Measurements from ENCODE around the gene MAGEB4. TPM values are rescaled to one million over a fixed set of nuclear protein-coding genes. Genes with fewer than 3 reads are reported as not detected.

The MAGEB4 gene
- polyA plus RNA-seq, 1 donor (not counting 4 experiments of a cell fraction or from before 2014, with no cell fraction given), result not detected

DNA sequence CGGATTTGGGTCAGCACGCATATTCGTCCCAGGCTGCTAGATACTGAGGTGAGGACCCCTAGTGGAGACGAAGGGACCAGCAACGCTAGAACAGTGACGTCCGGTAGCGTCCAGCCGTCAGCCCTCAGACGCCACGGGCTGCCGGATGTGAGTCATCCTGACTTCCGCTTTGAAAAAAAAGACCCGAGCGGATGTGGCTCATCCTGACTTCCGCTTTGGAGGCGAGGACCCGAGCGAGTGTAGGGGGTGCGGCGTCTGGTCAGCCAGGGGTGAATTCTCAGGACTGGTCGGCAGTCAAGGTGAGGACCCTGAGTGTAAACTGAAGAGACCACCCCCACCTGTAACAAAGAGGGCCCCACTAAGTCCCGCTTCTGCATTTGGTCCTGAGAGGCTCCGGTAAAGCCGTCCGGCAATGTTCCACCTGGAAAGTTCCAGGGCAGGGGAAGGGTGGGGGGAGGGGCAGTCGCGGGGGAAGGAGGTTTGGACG, 26.4 kb upstream of the MAGEB4 start, which contains the start of gene MAGEB2:
TSS of gene MAGEB2 (plus strand) at position 207 of the 487 bp plus-strand sequence. CDS start 3,018 bp downstream, outside the sequence.
- FAIRE-seq (no peak), DNase-seq (ENCODE audit: low read depth, low spot score) (no peak)
- Histone ChIP-seq H3K27ac (ENCODE audit: control insufficient read depth, insufficient read depth, low read length) (no peak within 1 kb of the TSS), H3K4me3 (ENCODE audit: control insufficient read depth in 2 of 3, extremely low read depth in 1 of 3, insufficient read depth in 2 of 3, low read depth in 1 of 3, low read length in 3 of 3) (no peak within 1 kb of the TSS), H3K27me3 (ENCODE audit: control insufficient read depth, extremely low read depth, insufficient read depth, low read length) (no peaks in the 10 kb centered on the region), H3K4me2 (ENCODE audit: control insufficient read depth, extremely low read depth, insufficient read depth, low read depth, low read length) (no peak within 1 kb of the TSS), H3K9ac (ENCODE audit: control insufficient read depth, extremely low read depth, insufficient read depth, low read length) (no peak within 1 kb of the TSS), H3K9me3 (ENCODE audit: control insufficient read depth, low read depth, low read length) (peaks cover 2% of the 10 kb centered on the region), H2AFZ (ENCODE audit: control insufficient read depth, low read length) (no peak within 1 kb of the TSS), H3K36me3 (ENCODE audit: control insufficient read depth in 2 of 2, extremely low read depth in 1 of 2, insufficient read depth in 2 of 2, low read length in 2 of 2) (no peaks in the 10 kb centered on the region), H3K9me1 (ENCODE audit: control insufficient read depth, extremely low read depth, insufficient read depth, low read length) (no peaks in the 10 kb centered on the region), H3K79me2 (ENCODE audit: control insufficient read depth, insufficient read depth, low read length) (no peaks in the 10 kb centered on the region), H3K4me1 (ENCODE audit: control insufficient read depth, extremely low read depth, insufficient read depth, low read length) (no peaks in the 10 kb centered on the region), H4K20me1 (ENCODE audit: control insufficient read depth, extremely low read depth, insufficient read depth, low read length) (no peaks in the 10 kb centered on the region)
- no peak for TF ChIP-seq EZH2 (IDR thresholded peaks at IDR 0.05; ENCODE audit: low read length)
- TF ChIP-seq, protein P1, sequence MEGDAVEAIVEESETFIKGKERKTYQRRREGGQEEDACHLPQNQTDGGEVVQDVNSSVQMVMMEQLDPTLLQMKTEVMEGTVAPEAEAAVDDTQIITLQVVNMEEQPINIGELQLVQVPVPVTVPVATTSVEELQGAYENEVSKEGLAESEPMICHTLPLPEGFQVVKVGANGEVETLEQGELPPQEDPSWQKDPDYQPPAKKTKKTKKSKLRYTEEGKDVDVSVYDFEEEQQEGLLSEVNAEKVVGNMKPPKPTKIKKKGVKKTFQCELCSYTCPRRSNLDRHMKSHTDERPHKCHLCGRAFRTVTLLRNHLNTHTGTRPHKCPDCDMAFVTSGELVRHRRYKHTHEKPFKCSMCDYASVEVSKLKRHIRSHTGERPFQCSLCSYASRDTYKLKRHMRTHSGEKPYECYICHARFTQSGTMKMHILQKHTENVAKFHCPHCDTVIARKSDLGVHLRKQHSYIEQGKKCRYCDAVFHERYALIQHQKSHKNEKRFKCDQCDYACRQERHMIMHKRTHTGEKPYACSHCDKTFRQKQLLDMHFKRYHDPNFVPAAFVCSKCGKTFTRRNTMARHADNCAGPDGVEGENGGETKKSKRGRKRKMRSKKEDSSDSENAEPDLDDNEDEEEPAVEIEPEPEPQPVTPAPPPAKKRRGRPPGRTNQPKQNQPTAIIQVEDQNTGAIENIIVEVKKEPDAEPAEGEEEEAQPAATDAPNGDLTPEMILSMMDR (optimal IDR thresholded peaks at IDR 0.05 in 1 of 3, IDR thresholded peaks at IDR 0.05 in 1 of 3, conservative IDR thresholded peaks at IDR 0.05 in 1 of 3; ENCODE audit: extremely low read depth in 1 of 3, insufficient read depth in 2 of 3, low read length in 3 of 3), result no peak
- dilution Hi-C loops (cut with MboI; ENCODE audit: extremely low pct_ligation_motif_present, low sequenced_read_pairs), result no loop called here

DNA sequence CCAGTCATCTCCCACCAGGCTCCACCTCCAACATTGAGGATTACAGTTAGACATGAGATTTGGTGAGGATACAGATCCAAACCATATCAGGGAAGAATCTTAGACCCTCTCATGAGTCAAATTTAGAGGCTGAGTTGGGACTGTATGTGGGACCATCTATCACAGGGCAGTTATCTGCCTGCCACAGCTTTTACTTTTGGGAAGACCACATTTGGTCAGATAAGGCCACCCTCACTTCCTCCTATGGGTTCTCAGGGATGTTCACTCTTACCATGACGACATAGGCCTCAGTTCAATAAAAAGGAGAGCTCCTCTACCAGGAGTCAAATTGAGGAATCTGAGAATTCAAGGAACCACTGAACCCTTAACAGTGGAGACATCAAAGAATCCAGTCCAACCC, 24.3 kb upstream of the MAGEB4 start:
- Histone ChIP-seq H3K36me3 (ENCODE audit: control insufficient read depth in 2 of 2, extremely low read depth in 1 of 2, insufficient read depth in 2 of 2, low read length in 2 of 2) (no peaks in the 10 kb centered on the region), H3K9ac (ENCODE audit: control insufficient read depth, extremely low read depth, insufficient read depth, low read length) (no peak overlapping the region), H3K4me3 (ENCODE audit: control insufficient read depth in 2 of 3, extremely low read depth in 1 of 3, insufficient read depth in 2 of 3, low read depth in 1 of 3, low read length in 3 of 3) (no peak overlapping the region), H3K4me2 (ENCODE audit: control insufficient read depth, extremely low read depth, insufficient read depth, low read depth, low read length) (no peak overlapping the region), H3K27me3 (ENCODE audit: control insufficient read depth, extremely low read depth, insufficient read depth, low read length) (no peaks in the 10 kb centered on the region), H2AFZ (ENCODE audit: control insufficient read depth, low read length) (no peak overlapping the region), H4K20me1 (ENCODE audit: control insufficient read depth, extremely low read depth, insufficient read depth, low read length) (no peaks in the 10 kb centered on the region), H3K9me1 (ENCODE audit: control insufficient read depth, extremely low read depth, insufficient read depth, low read length) (no peaks in the 10 kb centered on the region), H3K27ac (ENCODE audit: control insufficient read depth, insufficient read depth, low read length) (no peak overlapping the region), H3K79me2 (ENCODE audit: control insufficient read depth, insufficient read depth, low read length) (no peaks in the 10 kb centered on the region), H3K9me3 (ENCODE audit: control insufficient read depth, low read depth, low read length) (peaks cover 2% of the 10 kb centered on the region), H3K4me1 (ENCODE audit: control insufficient read depth, extremely low read depth, insufficient read depth, low read length) (no peaks in the 10 kb centered on the region)
- no peak for TF ChIP-seq EZH2 (IDR thresholded peaks at IDR 0.05; ENCODE audit: low read length)
- TF ChIP-seq, protein P1 (optimal IDR thresholded peaks at IDR 0.05 in 1 of 3, IDR thresholded peaks at IDR 0.05 in 1 of 3, conservative IDR thresholded peaks at IDR 0.05 in 1 of 3; ENCODE audit: extremely low read depth in 1 of 3, insufficient read depth in 2 of 3, low read length in 3 of 3), result no peak
- FAIRE-seq (no peak), DNase-seq (ENCODE audit: low read depth, low spot score) (no peak)
- dilution Hi-C loops (cut with MboI; ENCODE audit: extremely low pct_ligation_motif_present, low sequenced_read_pairs), result no loop called here
